ENCODE results near the gene AGPAT4.

GRCh38 chr6:161242779-161243693, 30.8 kb downstream of the AGPAT4 start:
- TF ChIP-seq, protein P1, sequence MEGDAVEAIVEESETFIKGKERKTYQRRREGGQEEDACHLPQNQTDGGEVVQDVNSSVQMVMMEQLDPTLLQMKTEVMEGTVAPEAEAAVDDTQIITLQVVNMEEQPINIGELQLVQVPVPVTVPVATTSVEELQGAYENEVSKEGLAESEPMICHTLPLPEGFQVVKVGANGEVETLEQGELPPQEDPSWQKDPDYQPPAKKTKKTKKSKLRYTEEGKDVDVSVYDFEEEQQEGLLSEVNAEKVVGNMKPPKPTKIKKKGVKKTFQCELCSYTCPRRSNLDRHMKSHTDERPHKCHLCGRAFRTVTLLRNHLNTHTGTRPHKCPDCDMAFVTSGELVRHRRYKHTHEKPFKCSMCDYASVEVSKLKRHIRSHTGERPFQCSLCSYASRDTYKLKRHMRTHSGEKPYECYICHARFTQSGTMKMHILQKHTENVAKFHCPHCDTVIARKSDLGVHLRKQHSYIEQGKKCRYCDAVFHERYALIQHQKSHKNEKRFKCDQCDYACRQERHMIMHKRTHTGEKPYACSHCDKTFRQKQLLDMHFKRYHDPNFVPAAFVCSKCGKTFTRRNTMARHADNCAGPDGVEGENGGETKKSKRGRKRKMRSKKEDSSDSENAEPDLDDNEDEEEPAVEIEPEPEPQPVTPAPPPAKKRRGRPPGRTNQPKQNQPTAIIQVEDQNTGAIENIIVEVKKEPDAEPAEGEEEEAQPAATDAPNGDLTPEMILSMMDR (conservative IDR thresholded peaks at IDR 0.05; ENCODE audit: low read length), result no peak
- no peak for TF ChIP-seq EZH2phosphoT487 (IDR thresholded peaks at IDR 0.05; ENCODE audit: borderline replicate concordance)
